HG03060 (cell line): ENCODE data around the gene NLGN1.

ENCODE experiments used
- ATAC-seq: cut with Tn5 transposase; IDR thresholded peaks from one replicate; pipeline ENCODE4 v1.9.1; 2021; ENCODE audit warnings: low read depth, moderate number of reproducible peaks; ENCODE audit not compliant: unreplicated experiment

The NLGN1 gene

GRCh38 chr3:173745952-173746682 lies 348.6 kb downstream of the NLGN1 start:
- no peak for ATAC-seq

- ATAC-seq = no peak
These were observed 349.9 kb downstream of the NLGN1 start for GRCh38 chr3:173747427-173747826.

GRCh38 chr3:173748105-173748504 lies 350.6 kb downstream of the NLGN1 start:
- ATAC-seq = no peak

- no peak for ATAC-seq
These were observed 352.6 kb downstream of the NLGN1 start for GRCh38 chr3:173750095-173750494.

GRCh38 chr3:173750591-173750990 lies 353.0 kb downstream of the NLGN1 start:
- ATAC-seq = no peak

GRCh38 chr3:173753593-173753992 lies 356.0 kb downstream of the NLGN1 start:
- ATAC-seq = no peak

- ATAC-seq = no peak
These were observed 357.6 kb downstream of the NLGN1 start for GRCh38 chr3:173755161-173755560.

- ATAC-seq = no peak
These were observed 363.6 kb downstream of the NLGN1 start for GRCh38 chr3:173761161-173761560.

GRCh38 chr3:173762501-173762900 lies 365.0 kb downstream of the NLGN1 start:
- ATAC-seq = no peak

- no peak for ATAC-seq
These were observed 372.5 kb downstream of the NLGN1 start for GRCh38 chr3:173770011-173770410.

GRCh38 chr3:173770796-173771573 lies 373.4 kb downstream of the NLGN1 start:
- ATAC-seq = no peak

- no peak for ATAC-seq
These were observed 376.3 kb downstream of the NLGN1 start for GRCh38 chr3:173773800-173774199.

- ATAC-seq = no peak
These were observed 376.8 kb downstream of the NLGN1 start for GRCh38 chr3:173774294-173774693.

- ATAC-seq = no peak
These were observed 380.7 kb downstream of the NLGN1 start for GRCh38 chr3:173778251-173778650.

GRCh38 chr3:173780067-173780466 lies 382.5 kb downstream of the NLGN1 start:
- ATAC-seq = no peak

- no peak for ATAC-seq
These were observed 387.5 kb downstream of the NLGN1 start for GRCh38 chr3:173785004-173785403.

GRCh38 chr3:173789530-173790162 lies 392.1 kb downstream of the NLGN1 start:
- ATAC-seq = no peak

- ATAC-seq = no peak
These were observed 396.4 kb downstream of the NLGN1 start for GRCh38 chr3:173793963-173794362.

- ATAC-seq = no peak
These were observed 398.9 kb downstream of the NLGN1 start for GRCh38 chr3:173796405-173796804.

GRCh38 chr3:173796890-173797289 lies 399.3 kb downstream of the NLGN1 start:
- ATAC-seq = no peak

- ATAC-seq = no peak
These were observed 401.7 kb downstream of the NLGN1 start for GRCh38 chr3:173799060-173799816.
